Loucy (cell line): ENCODE data around the gene LHFPL6.

Source experiments
- EZH2phosphoT487 ChIP-seq: fragments of 200-600 bp; IDR thresholded peaks from 2 replicates; pipeline ENCODE4 v1.6.1; 2018; ENCODE audit warnings: antibody characterized with exemption, mild to moderate bottlenecking, moderate library complexity, borderline replicate concordance
- TF ChIP-seq, protein P1 (sequence below): fragments of 200-600 bp; sonication (generic); conservative IDR thresholded peaks from 2 replicates; pipeline ENCODE4 v1.5.1; 2014; ENCODE audit warnings: mild to moderate bottlenecking, antibody characterized with exemption, low read length

GRCh38 chr13:39462906-39463305, 140.1 kb downstream of the LHFPL6 start:
- TF ChIP-seq EZH2phosphoT487 = no peak
- TF ChIP-seq, protein P1, sequence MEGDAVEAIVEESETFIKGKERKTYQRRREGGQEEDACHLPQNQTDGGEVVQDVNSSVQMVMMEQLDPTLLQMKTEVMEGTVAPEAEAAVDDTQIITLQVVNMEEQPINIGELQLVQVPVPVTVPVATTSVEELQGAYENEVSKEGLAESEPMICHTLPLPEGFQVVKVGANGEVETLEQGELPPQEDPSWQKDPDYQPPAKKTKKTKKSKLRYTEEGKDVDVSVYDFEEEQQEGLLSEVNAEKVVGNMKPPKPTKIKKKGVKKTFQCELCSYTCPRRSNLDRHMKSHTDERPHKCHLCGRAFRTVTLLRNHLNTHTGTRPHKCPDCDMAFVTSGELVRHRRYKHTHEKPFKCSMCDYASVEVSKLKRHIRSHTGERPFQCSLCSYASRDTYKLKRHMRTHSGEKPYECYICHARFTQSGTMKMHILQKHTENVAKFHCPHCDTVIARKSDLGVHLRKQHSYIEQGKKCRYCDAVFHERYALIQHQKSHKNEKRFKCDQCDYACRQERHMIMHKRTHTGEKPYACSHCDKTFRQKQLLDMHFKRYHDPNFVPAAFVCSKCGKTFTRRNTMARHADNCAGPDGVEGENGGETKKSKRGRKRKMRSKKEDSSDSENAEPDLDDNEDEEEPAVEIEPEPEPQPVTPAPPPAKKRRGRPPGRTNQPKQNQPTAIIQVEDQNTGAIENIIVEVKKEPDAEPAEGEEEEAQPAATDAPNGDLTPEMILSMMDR = no peak
